Caco-2 (cell line): ENCODE results near the gene MYO9B. TPM values are rescaled to one million over a fixed set of nuclear protein-coding genes. Genes with fewer than 3 reads are reported as not detected.

ENCODE experiments used
- BruUV-seq: library from RNA; stranded (reverse); fragments of 400-500 nt; replicated peaks from 2 replicates; lab custom pipeline; 2021; lab: Mats Ljungman, UMichigan
- CTCF ChIA-PET: fragments of 300-600 bp; sonication (Branson Sonifier 250); formaldehyde crosslinking; loops from one replicate; lab custom pipeline; 2022; ENCODE audit warnings: antibody characterized with exemption; lab: Charles Lee
- POLR2A ChIA-PET: fragments of 300-600 bp; sonication (Branson Sonifier 250); formaldehyde crosslinking; loops from one replicate; lab custom pipeline; 2022; ENCODE audit warnings: antibody characterized with exemption; lab: Charles Lee
- DNase-seq, 2 experiments: peaks; one replicate each; pipeline versions ENCODE4 v3.0.0 to v3.0.0-alpha.2; 2020 to 2022
- H3K27me3 ChIP-seq: replicated peaks from 2 replicates; pipeline ENCODE4 v1.6.0; 2011; ENCODE audit warnings: low read length; ENCODE audit not compliant: control insufficient read depth, insufficient read depth
- H3K36me3 ChIP-seq: 2 replicates; pipeline ENCODE4 v1.5.1; 2011; ENCODE audit warnings: low read length; ENCODE audit not compliant: control insufficient read depth, insufficient read depth
- H3K4me1 ChIP-seq: fragments of 250-450 bp; sonication (Bioruptor Pico); 2 replicates; pipeline ENCODE4 v1.5.1; 2020; ENCODE audit warnings: mild to moderate bottlenecking
- H3K4me3 ChIP-seq: 2 replicates; pipeline ENCODE4 v1.5.1; 2011; ENCODE audit warnings: low read depth, mild to moderate bottlenecking, control low read depth, low read length
- H3K9me3 ChIP-seq: fragments of 250-450 bp; sonication (Bioruptor Pico); 2 replicates; pipeline ENCODE4 v1.5.1; 2020; ENCODE audit warnings: mild to moderate bottlenecking, moderate library complexity
- H3K27ac Mint-ChIP-seq: one replicate; pipeline ENCODE4 v1.8.0; 2022; ENCODE audit warnings: mixed read lengths; ENCODE audit not compliant: unreplicated experiment
- H3K27me3 Mint-ChIP-seq: one replicate; pipeline ENCODE4 v1.8.0; 2022; ENCODE audit warnings: mixed read lengths; ENCODE audit not compliant: insufficient read depth, unreplicated experiment
- H3K36me3 Mint-ChIP-seq: one replicate; pipeline ENCODE4 v1.8.0; 2022; ENCODE audit warnings: mild to moderate bottlenecking, mixed read lengths; ENCODE audit not compliant: insufficient read depth, unreplicated experiment
- H3K4me1 Mint-ChIP-seq: one replicate; pipeline ENCODE4 v1.8.0; 2022; ENCODE audit warnings: low read depth, mixed read lengths; ENCODE audit not compliant: unreplicated experiment
- H3K4me3 Mint-ChIP-seq: one replicate; pipeline ENCODE4 v1.8.0; 2022; ENCODE audit warnings: mild to moderate bottlenecking, moderate library complexity, mixed read lengths; ENCODE audit not compliant: unreplicated experiment
- H3K9me3 Mint-ChIP-seq: one replicate; pipeline ENCODE4 v1.8.0; 2022; ENCODE audit warnings: mixed read lengths; ENCODE audit not compliant: unreplicated experiment
- intact Hi-C: fragments of 100-400 bp; cut with micrococcal nuclease; formaldehyde crosslinking; loops from one replicate; pipeline ENCODE4 v1.10.0; 2022; ENCODE audit not compliant: unreplicated experiment
- total RNA-seq: library from RNA; stranded (reverse); gene quantifications from 2 replicates; pipeline ENCODE4 v1.2.3, GENCODE V29; 2022
- TF ChIP-seq, protein P1 (sequence below), 2 experiments: fragments of 200-600 bp in 1 of 2; IDR thresholded peaks; 1 replicate in 1 of 2; 2 replicates in 1 of 2; pipeline versions ENCODE4 v1.5.1 to v1.8.0; 2011 to 2022; ENCODE audit warnings: antibody characterized with exemption in 1 of 2, control low read depth in 1 of 2, inconsistent platforms in 1 of 2, low read depth in 1 of 2, low read length in 1 of 2, mild to moderate bottlenecking in 1 of 2, moderate library complexity in 1 of 2; ENCODE audit not compliant: insufficient read depth in 1 of 2, severe bottlenecking in 1 of 2, unreplicated experiment in 1 of 2

Gene MYO9B
- total RNA-seq, 1 experiment from 2014 or later: 47.6 TPM

GRCh38 chr19:17209126-17210036 lies 133.8 kb downstream of the MYO9B start:
- Histone ChIP-seq H3K4me1 (peaks cover 2% of the 10 kb centered on the region; the same call in 1 of the 2 replicates), H3K36me3 (peaks cover 1% of the 10 kb centered on the region; the same call in 1 of the 2 replicates), H3K27me3 (no peaks in the 10 kb centered on the region), H3K4me3 (no peak overlapping the region), H3K9me3 (no peaks in the 10 kb centered on the region)
- no peak overlapping the region for H3K4me3 Mint-ChIP-seq
- ChIA-PET CTCF (no interaction called here), POLR2A (no interaction called here)
- H3K27ac Mint-ChIP-seq: no peak overlapping the region
- TF ChIP-seq, protein P1, sequence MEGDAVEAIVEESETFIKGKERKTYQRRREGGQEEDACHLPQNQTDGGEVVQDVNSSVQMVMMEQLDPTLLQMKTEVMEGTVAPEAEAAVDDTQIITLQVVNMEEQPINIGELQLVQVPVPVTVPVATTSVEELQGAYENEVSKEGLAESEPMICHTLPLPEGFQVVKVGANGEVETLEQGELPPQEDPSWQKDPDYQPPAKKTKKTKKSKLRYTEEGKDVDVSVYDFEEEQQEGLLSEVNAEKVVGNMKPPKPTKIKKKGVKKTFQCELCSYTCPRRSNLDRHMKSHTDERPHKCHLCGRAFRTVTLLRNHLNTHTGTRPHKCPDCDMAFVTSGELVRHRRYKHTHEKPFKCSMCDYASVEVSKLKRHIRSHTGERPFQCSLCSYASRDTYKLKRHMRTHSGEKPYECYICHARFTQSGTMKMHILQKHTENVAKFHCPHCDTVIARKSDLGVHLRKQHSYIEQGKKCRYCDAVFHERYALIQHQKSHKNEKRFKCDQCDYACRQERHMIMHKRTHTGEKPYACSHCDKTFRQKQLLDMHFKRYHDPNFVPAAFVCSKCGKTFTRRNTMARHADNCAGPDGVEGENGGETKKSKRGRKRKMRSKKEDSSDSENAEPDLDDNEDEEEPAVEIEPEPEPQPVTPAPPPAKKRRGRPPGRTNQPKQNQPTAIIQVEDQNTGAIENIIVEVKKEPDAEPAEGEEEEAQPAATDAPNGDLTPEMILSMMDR (IDR thresholded peaks at IDR 0.05; ENCODE audit: insufficient read depth in 1 of 2, low read depth in 1 of 2, low read length in 1 of 2, severe bottlenecking in 1 of 2, unreplicated experiment in 1 of 2): no peak
- no peaks in the 10 kb centered on the region for H3K9me3 Mint-ChIP-seq
- no peaks in the 10 kb centered on the region for H3K27me3 Mint-ChIP-seq
- peak; percentile 61 to 83 for DNase-seq
- H3K4me1 Mint-ChIP-seq: no peaks in the 10 kb centered on the region
- intact Hi-C loops: no loop called here
- peaks cover 22% of the 10 kb centered on the region for H3K36me3 Mint-ChIP-seq
- BruUV-seq: no TSS peak

- TF ChIP-seq, protein P1 (IDR thresholded peaks at IDR 0.05; ENCODE audit: insufficient read depth in 1 of 2, low read depth in 1 of 2, low read length in 1 of 2, severe bottlenecking in 1 of 2, unreplicated experiment in 1 of 2): no peak
- H3K27ac Mint-ChIP-seq: no peak overlapping the region
- H3K36me3 ChIP-seq: peaks cover 1% of the 10 kb centered on the region; the same call in 1 of the 2 replicates
- no peak overlapping the region for H3K4me3 Mint-ChIP-seq
- ChIA-PET CTCF (no interaction called here), POLR2A (no interaction called here)
- intact Hi-C loops: no loop called here
- peaks cover 28% of the 10 kb centered on the region for H3K36me3 Mint-ChIP-seq
- H3K9me3 ChIP-seq: no peaks in the 10 kb centered on the region
- no peak overlapping the region for H3K4me3 ChIP-seq
- no peaks in the 10 kb centered on the region for H3K4me1 Mint-ChIP-seq
- no peak for DNase-seq
- H3K27me3 Mint-ChIP-seq: no peaks in the 10 kb centered on the region
- H3K4me1 ChIP-seq: peaks cover 6% of the 10 kb centered on the region; the same call in 1 of the 2 replicates
- H3K9me3 Mint-ChIP-seq: no peaks in the 10 kb centered on the region
- H3K27me3 ChIP-seq: no peaks in the 10 kb centered on the region
- BruUV-seq: no TSS peak
Measured at GRCh38 chr19:17210296-17210695, 134.7 kb downstream of the MYO9B start.

GRCh38 chr19:17211547-17212446 lies 136.2 kb downstream of the MYO9B start:
- no peaks in the 10 kb centered on the region for H3K9me3 ChIP-seq
- intact Hi-C loops: no loop called here
- H3K36me3 ChIP-seq: peaks cover 1% of the 10 kb centered on the region; the same call in 1 of the 2 replicates
- peaks cover 36% of the 10 kb centered on the region for H3K36me3 Mint-ChIP-seq
- no peaks in the 10 kb centered on the region for H3K27me3 Mint-ChIP-seq
- no peak for DNase-seq
- no peak overlapping the region for H3K4me3 Mint-ChIP-seq
- ChIA-PET POLR2A (interaction anchor here (0.6 kb wide), 1 partner anchor 14 kb away, joined by 3 read pairs; the partner anchor contains the start of gene OCEL1), CTCF (interaction anchor here (0.6 kb wide), 1 partner anchor 9 kb away, joined by 3 read pairs; no protein-coding TSS in a partner anchor)
- H3K27me3 ChIP-seq: no peaks in the 10 kb centered on the region
- no peaks in the 10 kb centered on the region for H3K9me3 Mint-ChIP-seq
- peaks cover 9% of the 10 kb centered on the region; the same call in 1 of the 2 replicates for H3K4me1 ChIP-seq
- H3K4me3 ChIP-seq: no peak overlapping the region
- TF ChIP-seq, protein P1 (IDR thresholded peaks at IDR 0.05; ENCODE audit: insufficient read depth in 1 of 2, low read depth in 1 of 2, low read length in 1 of 2, severe bottlenecking in 1 of 2, unreplicated experiment in 1 of 2): no peak
- H3K27ac Mint-ChIP-seq: no peak overlapping the region
- H3K4me1 Mint-ChIP-seq: no peaks in the 10 kb centered on the region
- BruUV-seq: no TSS peak
